IMR-90 (cell line): ENCODE measurements around the gene SLC5A10. TPM values are rescaled to one million over a fixed set of nuclear protein-coding genes. Genes with fewer than 3 reads are reported as not detected.

Experiments
- ATAC-seq: fragments of 200-7000 bp; cut with Tn5 transposase; 2 replicates; pipeline ENCODE4 v1.9.1; 2020; ENCODE audit warnings: low read depth, mild to moderate bottlenecking, moderate library complexity
- BruUV-seq: library from RNA; stranded (reverse); fragments of 400-500 nt; replicated peaks from 2 replicates; lab custom pipeline; 2021; lab: Mats Ljungman, UMichigan
- CTCF ChIA-PET: fragments of 300-600 bp; formaldehyde crosslinking; extraction: SDS; loops from one replicate; lab custom pipeline; 2021; ENCODE audit warnings: antibody characterized with exemption; lab: Yijun Ruan, JAX
- POLR2A ChIA-PET: fragments of 300-600 bp; sonication (Branson Sonifier 250); formaldehyde crosslinking; loops from one replicate; lab custom pipeline; 2022; ENCODE audit warnings: antibody characterized with exemption; ENCODE audit not compliant: unreplicated experiment; lab: Charles Lee
- DNase-seq: peaks from one replicate; pipeline ENCODE4 v3.0.0; 2013
- H2AFZ ChIP-seq: replicated peaks from 2 replicates; pipeline ENCODE3; 2013; ENCODE audit warnings: low read length, mild to moderate bottlenecking; ENCODE audit not compliant: poor library complexity
- H2AK5ac ChIP-seq: 2 replicates; pipeline ENCODE4 v1.6.1; 2013; ENCODE audit warnings: low read depth, low read length, inconsistent platforms
- H2AK9ac ChIP-seq: replicated peaks from 2 replicates; pipeline ENCODE3; 2013; ENCODE audit warnings: mild to moderate bottlenecking, low read depth, low read length, moderate library complexity; ENCODE audit not compliant: poor library complexity
- H2BK120ac ChIP-seq: 2 replicates; pipeline ENCODE4 v1.6.1; 2013; ENCODE audit warnings: low read depth, low read length, inconsistent platforms
- H2BK15ac ChIP-seq: 3 replicates; pipeline ENCODE4 v1.6.1; 2013; ENCODE audit warnings: low read depth, low read length, inconsistent platforms
- H2BK20ac ChIP-seq: 2 replicates; pipeline ENCODE4 v1.6.1; 2013; ENCODE audit warnings: low read depth, mild to moderate bottlenecking, inconsistent platforms, low read length, moderate library complexity
- H2BK5ac ChIP-seq: 2 replicates; pipeline ENCODE4 v1.6.1; 2013; ENCODE audit warnings: mild to moderate bottlenecking, low read depth, low read length, inconsistent platforms; ENCODE audit not compliant: poor library complexity, severe bottlenecking
- H3K14ac ChIP-seq: replicated peaks from 2 replicates; pipeline ENCODE4 v1.6.1; 2013; ENCODE audit warnings: low read depth, low read length, inconsistent platforms
- H3K18ac ChIP-seq: 2 replicates; pipeline ENCODE4 v1.6.1; 2013; ENCODE audit warnings: low read depth, low read length, control low read depth
- H3K23ac ChIP-seq: 2 replicates; pipeline ENCODE4 v1.6.1; 2013; ENCODE audit warnings: low read depth, low read length, inconsistent platforms
- H3K27ac ChIP-seq: 2 replicates; pipeline ENCODE4 v1.5.1; 2013; ENCODE audit warnings: mild to moderate bottlenecking, control low read depth, low read length; ENCODE audit not compliant: insufficient read depth
- H3K27me3 ChIP-seq: 2 replicates; pipeline ENCODE4 v1.6.1; 2013; ENCODE audit warnings: low read length; ENCODE audit not compliant: control insufficient read depth, insufficient read depth
- H3K36me3 ChIP-seq: 2 replicates; pipeline ENCODE4 v1.6.1; 2013; ENCODE audit warnings: low read length, mixed read lengths; ENCODE audit not compliant: control insufficient read depth, insufficient read depth
- H3K4ac ChIP-seq: 2 replicates; pipeline ENCODE4 v1.6.1; 2013; ENCODE audit warnings: low read depth, low read length, inconsistent platforms
- H3K4me1 ChIP-seq: 2 replicates; pipeline ENCODE4 v1.6.1; 2013; ENCODE audit warnings: low read length, mixed read lengths; ENCODE audit not compliant: control insufficient read depth, insufficient read depth
- H3K4me2 ChIP-seq: 2 replicates; pipeline ENCODE4 v1.6.1; 2013; ENCODE audit warnings: low read depth, mild to moderate bottlenecking, control low read depth, low read length, moderate library complexity
- H3K4me3 ChIP-seq: 2 replicates; pipeline ENCODE4 v1.5.1; 2013; ENCODE audit warnings: low read depth, mild to moderate bottlenecking, control low read depth, low read length, moderate library complexity; ENCODE audit not compliant: insufficient read depth
- H3K56ac ChIP-seq: 2 replicates; pipeline ENCODE4 v1.6.1; 2013; ENCODE audit warnings: low read length, inconsistent platforms; ENCODE audit not compliant: insufficient read depth; ENCODE audit errors: extremely low read depth
- H3K79me1 ChIP-seq, 2 experiments: 2 replicates each; pipeline ENCODE4 v1.6.1; 2013; ENCODE audit warnings: low read length in 2 of 2, inconsistent platforms in 1 of 2, low read depth in 1 of 2
- H3K9ac ChIP-seq: 2 replicates; pipeline ENCODE4 v1.6.1; 2013; ENCODE audit warnings: low read depth, low read length, control low read depth
- H3K9me1 ChIP-seq: 2 replicates; pipeline ENCODE4 v1.6.1; 2013; ENCODE audit warnings: low read length, inconsistent platforms; ENCODE audit not compliant: insufficient read depth
- H3K9me3 ChIP-seq: 2 replicates; pipeline ENCODE4 v1.6.1; 2013; ENCODE audit warnings: low read length; ENCODE audit not compliant: control insufficient read depth, insufficient read depth
- H4K20me1 ChIP-seq: 2 replicates; pipeline ENCODE4 v1.6.1; 2013; ENCODE audit warnings: low read length, inconsistent platforms; ENCODE audit not compliant: insufficient read depth
- H4K5ac ChIP-seq: 2 replicates; pipeline ENCODE4 v1.6.1; 2013; ENCODE audit warnings: mild to moderate bottlenecking, low read depth, low read length, control low read depth
- H4K8ac ChIP-seq, 2 experiments: 2 replicates each; pipeline ENCODE4 v1.6.1; 2013; ENCODE audit warnings: low read depth in 2 of 2, low read length in 2 of 2, control low read depth in 1 of 2, inconsistent platforms in 1 of 2
- H4K91ac ChIP-seq: 2 replicates; pipeline ENCODE4 v1.6.1; 2013; ENCODE audit warnings: low read depth, low read length, inconsistent platforms; ENCODE audit not compliant: insufficient read depth
- FOS ChIP-seq: fragments of 150-350 bp; IDR thresholded peaks from 2 replicates; pipeline ENCODE4 v1.6.1; 2016; ENCODE audit warnings: low read depth, low read length
- MAZ ChIP-seq: IDR thresholded peaks from 2 replicates; pipeline ENCODE4 v1.6.1; 2012; ENCODE audit warnings: low read depth, mild to moderate bottlenecking, low read length, improper control_type of control experiment, moderate library complexity, borderline replicate concordance
- MXI1 ChIP-seq: IDR thresholded peaks from 2 replicates; pipeline ENCODE4 v1.6.1; 2012; ENCODE audit warnings: low read depth, mild to moderate bottlenecking, low read length, moderate library complexity, borderline replicate concordance
- NFE2L2 ChIP-seq: fragments of 150-350 bp; IDR thresholded peaks from 2 replicates; pipeline ENCODE4 v1.6.1; 2016; ENCODE audit warnings: low read depth, mild to moderate bottlenecking, low read length
- POLR2A ChIP-seq: IDR thresholded peaks from 2 replicates; pipeline ENCODE4 v1.6.1; 2012; ENCODE audit warnings: mild to moderate bottlenecking, low read depth, low read length
- RCOR1 ChIP-seq: IDR thresholded peaks from 2 replicates; pipeline ENCODE4 v1.6.1; 2012; ENCODE audit warnings: mild to moderate bottlenecking, low read length, improper control_type of control experiment; ENCODE audit not compliant: insufficient replicate concordance
- SMC3 ChIP-seq: fragments of 150-350 bp; IDR thresholded peaks from 2 replicates; pipeline ENCODE4 v1.6.1; 2016; ENCODE audit warnings: low read depth, mild to moderate bottlenecking, antibody characterized with exemption, low read length, moderate library complexity
- WGBS, 2 experiments: methylation state at CpG; one replicate each; pipeline versions ENCODE4 v1.1.5 to v1.1.7; 2013; ENCODE audit warnings: missing lambda C conversion rate in 2 of 2; ENCODE audit not compliant: insufficient read length in 1 of 2; ENCODE audit errors: extremely low coverage in 2 of 2; 5-methylcytosine and 5-hydroxymethylcytosine counted together
- dilution Hi-C: fragments of 300-500 bp; cut with HindIII; formaldehyde crosslinking; loops from one replicate; pipeline ENCODE4 v1.14.3; 2018; ENCODE audit warnings: low sequenced_read_pairs; ENCODE audit not compliant: unreplicated experiment
- in situ Hi-C: fragments of 300-500 bp; cut with MboI; formaldehyde crosslinking; loops from 3 replicates; pipeline ENCODE4 v1.14.3; 2019; ENCODE audit warnings: low sequenced_read_pairs, inconsistent platforms, mixed read lengths
- intact Hi-C: fragments of 100-400 bp; cut with micrococcal nuclease; formaldehyde crosslinking; loops from 2 replicates; pipeline ENCODE4 v1.10.0; 2022
- polyA plus RNA-seq, 3 experiments: library from polyadenylated mRNA; depleted of rRNA; stranded (reverse); fragments of >200 nt; gene quantifications; 2 replicates each; pipeline ENCODE4 v1.2.3, GENCODE V29; 2012; ENCODE audit warnings: low replicate concordance in 1 of 3
- total RNA-seq: library from RNA; depleted of rRNA; stranded (reverse); fragments of >200 nt; gene quantifications from 2 replicates; pipeline ENCODE4 v1.2.3, GENCODE V29; 2012

Gene SLC5A10
- total and polyA plus RNA-seq, 2 of the 4 experiments (the other 2 are of a cell fraction): not detected

DNA sequence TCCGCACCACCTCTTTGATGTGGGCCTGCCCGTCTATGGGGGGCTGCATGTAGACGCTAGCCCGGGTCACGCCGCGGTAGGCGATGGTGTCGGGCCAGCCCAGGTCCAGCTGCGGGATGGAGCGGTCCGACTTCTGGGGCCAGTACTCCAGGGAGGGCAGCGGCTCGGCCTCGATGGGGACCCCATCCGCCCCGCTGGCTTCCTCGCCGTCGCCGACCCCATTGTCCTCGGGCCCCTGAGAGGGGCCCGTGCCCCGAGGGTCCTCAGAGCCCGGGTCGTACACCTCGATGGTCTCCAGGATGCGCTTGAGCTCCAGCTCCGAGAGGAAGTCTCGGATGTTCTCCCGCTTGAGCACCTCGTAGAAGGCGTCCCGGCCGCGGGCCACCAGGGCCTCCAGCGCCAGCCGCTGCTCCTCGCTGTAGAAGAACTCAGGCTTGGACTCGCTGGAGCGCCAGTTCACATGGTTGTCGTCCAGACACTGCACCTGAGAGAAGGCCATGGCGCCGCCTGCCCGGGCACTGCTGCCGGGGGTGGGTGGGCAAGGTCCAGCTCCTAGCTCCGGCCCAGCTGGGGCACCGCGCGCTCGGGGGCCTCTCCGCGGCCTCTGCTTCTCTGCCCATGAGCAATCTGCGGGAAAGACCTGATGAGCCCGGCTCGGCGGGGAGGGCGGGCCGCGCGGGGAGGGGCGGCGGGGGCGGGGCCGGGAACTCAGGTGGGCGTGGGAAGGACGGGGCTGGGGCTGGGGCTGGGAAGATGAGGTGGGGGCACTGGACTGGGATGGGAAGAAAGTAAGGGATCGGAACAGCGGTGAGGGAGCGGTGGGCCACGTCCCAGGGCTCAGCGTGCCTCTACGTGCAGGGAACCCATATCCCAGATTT, 51.8 kb downstream of the SLC5A10 start:
- ChIA-PET POLR2A (no interaction called here), CTCF (no interaction called here)
- ATAC-seq: peak; percentile 40

More for the DNA sequence above, 51.8 kb downstream of the SLC5A10 start:
- no peak overlapping the region; the same call in 1 of the 2 replicates for H2BK20ac ChIP-seq
- H3K9me3 ChIP-seq: no peaks in the 10 kb centered on the region
- peaks cover 35% of the 10 kb centered on the region for H4K20me1 ChIP-seq
- H3K36me3 ChIP-seq: peaks cover 2% of the 10 kb centered on the region; the same call in 1 of the 2 replicates
- peak overlapping the region; percentile 50 for H3K14ac ChIP-seq
- peak overlapping the region; percentile 79 to 83 for H4K8ac ChIP-seq
- peak overlapping the region; percentile 91 for H3K4me2 ChIP-seq
- in situ Hi-C loops: no loop called here
- H2BK120ac ChIP-seq: no peak overlapping the region
- peak; percentile 15 for DNase-seq
- peaks cover 31% of the 10 kb centered on the region for H3K4me1 ChIP-seq
- 23% methylated on average over 37 of the region's 73 CpGs; no CpG with 5 or more reads in 1 of the 2 experiments for WGBS, 2 experiments
- no peaks in the 10 kb centered on the region for H3K27me3 ChIP-seq
- peak overlapping the region; percentile 3; the same call in 1 of the 3 replicates for H2BK15ac ChIP-seq
- peak overlapping the region; percentile 82 for H3K9ac ChIP-seq
- intact Hi-C loops: loop anchor here (2.0 kb wide), 1 partner anchor 43 kb away; no protein-coding TSS in a partner anchor
- H3K27ac ChIP-seq: peak overlapping the region; percentile 73
- H3K23ac ChIP-seq: peak overlapping the region; percentile 25; the same call in 1 of the 2 replicates
- peaks cover 13% of the 10 kb centered on the region; the same call in 1 of the 2 replicates for H3K9me1 ChIP-seq
- H3K18ac ChIP-seq: peak overlapping the region; percentile 57
- peak overlapping the region; percentile 89 for H2AK5ac ChIP-seq
- peak overlapping the region; percentile 5; the same call in 1 of the 2 replicates for H3K56ac ChIP-seq
- H2AFZ ChIP-seq: peak overlapping the region; percentile 96
- peaks cover 18 to 56% of the 10 kb centered on the region in 2 experiments; a peak in 3 of 4 replicates for H3K79me1 ChIP-seq
- TSS peak; percentile 71 for BruUV-seq
- peak overlapping the region; percentile 68 for H3K4ac ChIP-seq
- peak overlapping the region; percentile 76 for H4K5ac ChIP-seq
- H4K91ac ChIP-seq: peak overlapping the region; percentile 51; the same call in 1 of the 2 replicates
- H2AK9ac ChIP-seq: peak overlapping the region; percentile 98
- H2BK5ac ChIP-seq: peak overlapping the region; percentile 54
- peak overlapping the region; percentile 71 for H3K4me3 ChIP-seq
- dilution Hi-C loops: no loop called here
- TF ChIP-seq NFE2L2 (no peak), MXI1 (0 out of 2 replicates have a peak, but pooled peaks have one; percentile 16), POLR2A (peak; percentile 74), SMC3 (no peak), MAZ (0 out of 2 replicates have a peak, but pooled peaks have one; percentile 16), FOS (no peak), RCOR1 (no peak)
